BLaER1 (cell line): ENCODE measurements around the gene EHMT1.
A peak's percentile ranks its signal among the peaks of the same experiment; 100 is the strongest.
"Not testable (repeated sequence)": the region's sequence is repeated elsewhere in the genome, so short reads cannot be mapped to it uniquely, and the experiment has no call there.

ENCODE experiments used
- H3K27ac ChIP-seq: shearing (Covaris generic); formaldehyde crosslinking; 2 replicates; pipeline ENCODE4 v1.8.1; 2022
- H3K27me3 ChIP-seq: shearing (Covaris generic); formaldehyde crosslinking; 2 replicates; pipeline ENCODE4 v1.8.1; 2022
- H3K36me3 ChIP-seq: shearing (Covaris generic); formaldehyde crosslinking; 2 replicates; pipeline ENCODE4 v1.8.1; 2022
- H3K4me1 ChIP-seq: shearing (Covaris generic); formaldehyde crosslinking; 2 replicates; pipeline ENCODE4 v1.8.1; 2022
- H3K4me2 ChIP-seq: shearing (Covaris generic); formaldehyde crosslinking; 2 replicates; pipeline ENCODE4 v1.8.1; 2022
- H3K4me3 ChIP-seq: shearing (Covaris generic); formaldehyde crosslinking; 2 replicates; pipeline ENCODE4 v1.8.1; 2022
- H3K9ac ChIP-seq: shearing (Covaris generic); formaldehyde crosslinking; 2 replicates; pipeline ENCODE4 v1.8.1; 2022
- H3K9me3 ChIP-seq: shearing (Covaris generic); formaldehyde crosslinking; 2 replicates; pipeline ENCODE4 v1.8.1; 2022
- H4K20me1 ChIP-seq: shearing (Covaris generic); formaldehyde crosslinking; 2 replicates; pipeline ENCODE4 v1.8.1; 2022
- Cebpa-rat ChIP-seq: shearing (Covaris generic); IDR thresholded peaks from 2 replicates; pipeline ENCODE4 v1.8.1; 2022

The EHMT1 gene

DNA sequence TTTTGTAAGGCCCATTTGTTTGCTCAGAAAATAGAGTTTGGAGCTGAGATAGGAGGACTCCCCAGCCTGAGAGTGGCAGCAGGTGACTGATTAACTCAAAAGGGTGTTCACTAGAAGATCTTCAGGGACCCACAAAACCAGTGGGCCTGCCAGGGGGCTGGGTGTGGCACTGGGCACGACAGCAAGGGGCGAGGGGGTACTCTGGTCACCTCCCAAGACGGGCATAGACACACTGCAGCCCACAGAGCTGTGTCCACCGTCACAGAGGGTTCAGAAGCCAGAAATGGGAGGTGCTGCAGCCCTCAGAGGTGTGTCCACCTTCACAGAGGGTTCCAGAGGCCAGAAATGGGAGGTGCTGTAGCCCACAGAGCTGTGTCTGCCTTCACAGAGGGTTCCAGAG lies 183.2 kb downstream of the EHMT1 start:
- H3K36me3 ChIP-seq: peaks cover 97% of the 10 kb centered on the region
- H3K27me3 ChIP-seq: no peaks in the 10 kb centered on the region
- no peak overlapping the region for H3K9ac ChIP-seq
- H3K4me3 ChIP-seq: no peak overlapping the region
- peaks cover 41% of the 10 kb centered on the region for H4K20me1 ChIP-seq
- no peak overlapping the region for H3K4me2 ChIP-seq
- TF ChIP-seq Cebpa-rat: no peak
- peaks cover 36% of the 10 kb centered on the region for H3K4me1 ChIP-seq
- peaks cover 5% of the 10 kb centered on the region; the same call in 1 of the 2 replicates for H3K9me3 ChIP-seq
- no peak overlapping the region for H3K27ac ChIP-seq

DNA sequence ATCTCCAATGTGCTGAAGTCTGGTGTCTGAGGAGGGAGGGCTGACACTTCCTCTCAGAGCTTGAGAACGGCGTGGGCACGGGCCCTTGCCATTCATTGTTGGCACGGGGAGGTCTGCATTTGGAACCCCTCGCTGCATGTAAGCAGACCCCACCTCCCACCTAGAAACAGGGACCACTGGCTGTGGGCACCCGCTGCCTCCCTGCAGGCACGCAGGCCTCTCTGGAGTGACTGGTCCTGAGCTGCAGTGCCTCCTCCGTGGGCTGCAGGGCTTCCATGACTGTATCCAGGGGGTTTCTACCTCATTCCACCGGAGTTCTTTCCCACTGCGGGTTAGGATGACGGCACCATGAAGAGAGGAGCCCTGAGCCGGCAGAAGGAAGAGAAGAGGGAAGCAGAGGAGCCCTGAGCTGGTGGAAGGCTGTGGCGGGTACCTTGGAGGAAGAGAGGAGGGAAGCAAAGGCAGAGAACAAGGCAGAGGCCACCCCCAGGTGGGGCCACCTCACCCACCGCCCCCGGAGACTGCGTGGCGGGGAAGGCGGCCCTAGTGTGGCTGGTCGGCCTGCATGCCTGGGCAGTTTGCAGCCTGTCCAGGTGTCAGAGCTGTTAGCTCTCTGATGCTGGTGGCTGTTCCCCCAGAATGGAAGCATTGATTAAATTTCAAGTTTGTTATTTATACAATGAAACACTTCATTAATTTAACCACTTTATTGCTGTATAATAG lies 183.9 kb downstream of the EHMT1 start:
- H4K20me1 ChIP-seq: peaks cover 41% of the 10 kb centered on the region
- H3K4me1 ChIP-seq: peaks cover 43% of the 10 kb centered on the region
- no peak for TF ChIP-seq Cebpa-rat
- peaks cover 5% of the 10 kb centered on the region; the same call in 1 of the 2 replicates for H3K9me3 ChIP-seq
- H3K4me3 ChIP-seq: no peak overlapping the region
- no peaks in the 10 kb centered on the region for H3K27me3 ChIP-seq
- H3K9ac ChIP-seq: no peak overlapping the region
- H3K27ac ChIP-seq: no peak overlapping the region
- no peak overlapping the region for H3K4me2 ChIP-seq
- peaks cover 97% of the 10 kb centered on the region for H3K36me3 ChIP-seq

DNA sequence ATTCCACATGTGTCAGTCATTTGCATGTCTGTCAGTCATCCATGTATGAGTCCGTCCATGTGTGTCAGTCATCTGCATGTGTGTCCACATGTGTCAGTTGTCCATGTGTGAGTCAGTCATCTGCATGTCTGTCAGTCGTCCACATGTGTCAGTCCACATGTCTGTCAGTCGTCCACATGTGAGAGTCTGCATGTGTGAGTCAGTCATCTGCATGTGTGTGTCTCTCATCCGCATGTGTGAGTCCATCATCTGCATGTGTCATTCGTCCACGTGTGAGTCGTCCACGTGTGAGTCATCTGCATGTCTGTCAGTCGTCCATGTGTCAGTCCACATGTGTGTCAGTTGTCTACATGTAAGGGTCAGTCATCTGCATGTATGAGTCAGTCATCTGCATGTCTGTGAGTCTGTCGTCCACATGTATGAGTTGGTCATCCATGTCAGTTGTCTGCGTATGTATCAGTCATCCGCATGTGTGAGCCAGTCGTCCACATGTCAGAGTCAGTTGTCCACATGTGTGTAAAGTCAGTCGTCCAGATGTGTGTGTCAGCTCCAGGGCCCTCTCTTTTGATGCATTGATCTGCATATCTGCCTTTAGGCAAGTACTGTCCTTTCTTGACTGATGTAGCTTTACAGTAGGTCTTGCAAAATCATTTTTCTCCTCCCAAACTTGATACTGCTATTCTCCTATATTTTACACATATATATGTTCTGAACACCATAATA lies 186.3 kb downstream of the EHMT1 start:
- Histone ChIP-seq H3K4me2 (no peak overlapping the region), H3K4me1 (peaks cover 43% of the 10 kb centered on the region), H3K4me3 (no peak overlapping the region), H3K27me3 (no peaks in the 10 kb centered on the region), H3K27ac (no peak overlapping the region), H4K20me1 (peaks cover 39% of the 10 kb centered on the region), H3K9me3 (peaks cover 5% of the 10 kb centered on the region; the same call in 1 of the 2 replicates), H3K9ac (no peak overlapping the region), H3K36me3 (peaks cover 94% of the 10 kb centered on the region)
- no peak for TF ChIP-seq Cebpa-rat

DNA sequence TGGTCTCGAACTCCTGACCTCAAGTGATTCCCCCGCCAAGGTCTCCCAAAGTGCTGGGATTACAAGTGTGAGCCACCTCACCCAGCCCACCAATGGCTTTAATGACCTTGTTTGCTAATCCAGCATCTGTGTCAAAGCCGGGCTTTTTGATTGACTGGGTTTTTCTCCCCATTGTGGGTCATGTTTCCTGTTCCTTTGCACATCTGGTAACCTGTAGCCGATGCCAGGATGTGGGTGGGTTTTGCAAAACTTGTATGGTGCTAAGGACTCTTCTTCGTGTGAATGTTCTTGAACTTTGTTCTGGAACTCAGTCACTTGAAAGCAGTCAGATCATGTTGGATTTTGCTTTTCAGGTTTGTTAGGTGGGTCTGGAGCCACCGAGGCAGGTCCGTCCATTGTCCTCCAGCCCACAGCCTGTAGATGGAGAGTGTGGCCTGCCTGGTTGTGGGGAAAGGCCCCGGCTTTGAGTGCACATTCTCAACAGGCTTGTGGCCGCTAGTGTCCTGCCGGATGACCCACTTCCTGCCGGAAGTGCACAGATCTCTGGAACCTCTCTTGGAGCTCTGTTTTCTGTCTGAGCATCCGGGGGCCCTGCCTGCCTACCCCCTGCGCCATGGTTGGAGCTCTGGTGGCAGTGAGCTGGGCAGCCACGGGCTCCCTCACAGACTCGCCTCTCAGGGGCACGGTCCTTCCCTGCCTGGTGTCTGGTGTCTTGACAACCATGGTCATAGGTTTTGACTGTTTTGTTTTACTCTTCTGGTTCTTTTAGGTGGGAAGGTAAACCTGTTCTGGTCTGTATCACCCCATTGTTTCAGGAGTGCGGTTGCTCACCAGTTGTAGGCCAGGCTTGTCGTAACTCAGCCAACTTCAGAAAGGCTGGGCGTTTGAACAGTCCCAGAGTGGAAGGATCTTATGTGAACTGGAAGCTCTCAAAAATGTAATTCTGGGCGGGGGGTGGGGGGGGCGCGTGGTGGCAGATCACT lies 189.2 kb downstream of the EHMT1 start:
- Histone ChIP-seq H3K27me3 (no peaks in the 10 kb centered on the region), H3K36me3 (peaks cover 91% of the 10 kb centered on the region), H3K9ac (no peak overlapping the region; the same call in 1 of the 2 replicates), H3K4me3 (no peak overlapping the region), H3K4me1 (peaks cover 31% of the 10 kb centered on the region), H3K4me2 (peak overlapping the region; percentile 62), H3K9me3 (peaks cover 5% of the 10 kb centered on the region; the same call in 1 of the 2 replicates), H4K20me1 (peaks cover 40% of the 10 kb centered on the region), H3K27ac (peak overlapping the region; percentile 70)
- TF ChIP-seq Cebpa-rat: no peak

DNA sequence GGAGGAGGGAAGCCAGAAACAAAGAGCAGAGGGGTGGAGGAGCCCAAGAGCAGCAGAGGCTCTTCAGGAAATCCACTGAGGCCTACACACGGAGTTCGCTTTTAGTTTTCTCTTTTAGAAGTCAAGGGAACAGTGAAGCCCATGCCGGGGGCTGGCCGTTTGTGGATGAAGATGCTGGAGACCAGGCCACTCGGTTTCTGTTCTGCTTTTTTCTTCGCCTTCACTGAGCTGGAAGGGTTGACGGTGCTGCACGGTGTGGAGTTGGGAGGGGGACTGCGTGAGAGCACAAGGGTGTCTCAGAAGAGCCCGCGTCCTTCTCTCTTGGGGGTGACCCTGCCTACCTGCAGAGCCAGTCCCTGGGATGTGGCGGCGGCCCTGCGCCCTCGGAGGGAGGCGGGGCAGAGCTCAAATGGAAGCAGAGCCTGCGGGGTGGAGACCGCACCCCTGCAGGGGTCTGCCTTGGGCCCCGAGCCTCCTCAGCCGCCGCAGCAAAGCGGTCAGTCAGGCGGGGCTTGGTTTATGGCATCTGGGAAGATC lies 190.3 kb downstream of the EHMT1 start:
- H3K9me3 ChIP-seq: peaks cover 5% of the 10 kb centered on the region; the same call in 1 of the 2 replicates
- peaks cover 40% of the 10 kb centered on the region for H4K20me1 ChIP-seq
- H3K36me3 ChIP-seq: peaks cover 90% of the 10 kb centered on the region
- H3K27me3 ChIP-seq: no peaks in the 10 kb centered on the region
- peak overlapping the region; percentile 70 for H3K27ac ChIP-seq
- no peak overlapping the region for H3K4me3 ChIP-seq
- H3K4me2 ChIP-seq: peak overlapping the region; percentile 62
- peak overlapping the region; percentile 50; the same call in 1 of the 2 replicates for H3K9ac ChIP-seq
- no peak for TF ChIP-seq Cebpa-rat
- H3K4me1 ChIP-seq: peaks cover 31% of the 10 kb centered on the region

DNA sequence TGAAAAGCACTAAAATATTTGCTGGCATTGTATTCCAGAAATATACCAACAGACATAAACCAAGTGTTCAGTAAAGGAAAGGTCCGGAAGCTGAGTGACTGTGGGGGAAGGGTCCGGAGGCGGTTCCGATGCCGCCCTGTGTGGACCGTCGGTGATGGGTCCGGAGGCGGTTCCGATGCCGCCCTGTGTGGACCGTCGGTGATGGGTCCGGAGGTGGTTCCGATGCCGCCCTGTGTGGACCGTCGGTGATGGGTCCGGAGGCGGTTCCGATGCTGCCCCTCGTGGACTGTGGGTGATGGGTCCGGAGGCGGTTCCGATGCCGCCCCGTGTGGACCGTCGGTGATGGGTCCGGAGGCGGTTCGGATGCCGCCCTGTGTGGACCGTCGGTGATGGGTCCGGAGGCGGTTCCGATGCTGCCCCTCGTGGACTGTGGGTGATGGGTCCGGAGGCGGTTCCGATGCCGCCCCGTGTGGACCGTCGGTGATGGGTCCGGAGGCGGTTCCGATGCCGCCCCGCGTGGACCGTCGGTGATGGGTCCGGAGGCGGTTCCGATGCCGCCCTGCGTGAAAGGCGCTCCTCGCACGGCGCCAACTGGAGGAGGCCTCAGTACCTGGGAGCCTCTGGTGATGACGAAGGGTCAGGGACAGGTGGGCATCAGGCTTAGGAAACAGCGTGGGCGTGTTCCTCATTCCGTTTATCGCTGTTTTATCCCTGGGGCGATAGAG lies 191.1 kb downstream of the EHMT1 start:
- Histone ChIP-seq H4K20me1 (peaks cover 40% of the 10 kb centered on the region), H3K4me1 (peaks cover 31% of the 10 kb centered on the region), H3K36me3 (peaks cover 93% of the 10 kb centered on the region)
- H3K4me3 ChIP-seq, H3K9ac ChIP-seq, H3K27ac ChIP-seq, H3K27me3 ChIP-seq, H3K9me3 ChIP-seq, H3K4me2 ChIP-seq: not testable (repeated sequence)

DNA sequence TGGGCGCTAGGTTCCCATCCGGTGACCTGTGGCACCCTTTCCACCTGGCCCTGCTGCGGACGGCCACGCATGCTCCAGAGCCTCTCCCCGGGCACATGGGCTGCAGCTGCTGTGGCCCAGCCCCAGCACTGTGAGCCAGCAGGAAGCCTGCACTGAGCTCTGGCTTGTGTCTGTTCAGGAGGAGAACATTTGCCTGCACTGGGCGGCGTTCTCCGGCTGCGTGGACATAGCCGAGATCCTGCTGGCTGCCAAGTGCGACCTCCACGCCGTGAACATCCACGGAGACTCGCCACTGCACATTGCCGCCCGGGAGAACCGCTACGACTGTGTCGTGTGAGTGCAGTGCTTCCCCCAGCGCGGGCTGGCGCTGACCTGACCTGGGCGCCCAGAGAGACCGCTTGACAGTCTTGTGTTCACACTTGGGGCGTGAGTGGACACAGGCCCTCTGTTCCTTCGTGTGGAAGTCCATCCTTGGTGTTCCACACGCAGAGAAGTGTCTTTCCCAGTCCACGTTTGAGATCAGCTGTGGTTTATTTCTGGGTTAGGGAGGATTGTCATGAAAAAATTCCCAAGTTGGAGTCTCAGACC lies 192.6 kb downstream of the EHMT1 start:
- Histone ChIP-seq H3K36me3 (peaks cover 93% of the 10 kb centered on the region), H4K20me1 (peaks cover 49% of the 10 kb centered on the region), H3K9ac (no peak overlapping the region), H3K27ac (no peak overlapping the region), H3K4me1 (peaks cover 31% of the 10 kb centered on the region), H3K9me3 (peaks cover 10% of the 10 kb centered on the region), H3K4me2 (no peak overlapping the region), H3K4me3 (no peak overlapping the region), H3K27me3 (no peaks in the 10 kb centered on the region)
- no peak for TF ChIP-seq Cebpa-rat

DNA sequence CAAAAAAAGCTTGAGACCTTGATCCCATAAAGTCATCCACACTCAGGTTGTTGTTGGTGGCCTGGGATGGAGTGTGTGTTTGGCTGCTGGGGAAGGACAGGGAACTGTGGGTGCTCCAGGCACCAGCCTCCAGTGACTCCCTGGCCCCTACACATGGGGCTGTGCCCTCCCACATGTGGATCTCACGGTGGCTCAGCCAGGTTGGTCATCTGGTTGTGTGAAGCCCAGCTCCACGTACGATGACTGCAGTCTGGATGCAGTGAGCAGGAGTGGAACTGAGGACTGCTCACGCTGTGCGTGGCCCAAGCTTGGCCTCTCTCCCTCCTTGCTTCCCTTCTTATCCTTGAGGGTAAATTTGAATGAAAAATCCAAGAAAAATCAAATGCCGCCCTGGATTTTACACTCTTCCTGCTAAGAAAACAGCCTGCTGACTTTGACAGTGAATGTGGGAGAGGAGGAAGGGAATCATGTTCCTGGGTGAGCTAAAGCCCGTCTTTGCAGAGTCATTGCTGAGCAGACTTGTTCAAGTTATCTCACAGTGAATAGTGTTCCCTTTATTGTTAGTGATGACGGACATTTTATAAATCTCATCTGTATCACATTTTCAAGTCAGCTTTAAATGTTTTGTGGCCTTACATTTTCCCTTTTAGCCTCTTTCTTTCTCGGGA lies 193.7 kb downstream of the EHMT1 start:
- peaks cover 20% of the 10 kb centered on the region for H3K4me1 ChIP-seq
- H3K9me3 ChIP-seq: peaks cover 14% of the 10 kb centered on the region
- H3K36me3 ChIP-seq: peaks cover 93% of the 10 kb centered on the region
- H3K4me2 ChIP-seq: no peak overlapping the region
- TF ChIP-seq Cebpa-rat: no peak
- no peak overlapping the region for H3K9ac ChIP-seq
- no peak overlapping the region for H3K27ac ChIP-seq
- no peak overlapping the region for H3K4me3 ChIP-seq
- peaks cover 46% of the 10 kb centered on the region for H4K20me1 ChIP-seq
- no peaks in the 10 kb centered on the region for H3K27me3 ChIP-seq
